Uterus (tissue), 4 donors: ENCODE measurements around the gene ZNF512B. TPM values are rescaled to one million over a fixed set of nuclear protein-coding genes. Genes with fewer than 3 reads are reported as not detected.

Experiments used
- DNase-seq, 2 donors: peaks; one replicate each; pipeline ENCODE4 v3.0.0-alpha.2; 2019 to 2020
- H3K27ac ChIP-seq, 2 donors: fragments of 200-600 bp; sonication (generic); 1 replicate in 1 of 2; 2 replicates in 1 of 2; pipeline ENCODE4 v1.5.1; 2016 to 2018
- H3K27me3 ChIP-seq, 2 donors: fragments of 200-600 bp; sonication (generic); one replicate each; pipeline ENCODE4 v1.5.1; 2018 to 2019; ENCODE audit warnings: control low read depth in 1 of 2
- H3K36me3 ChIP-seq, 2 donors: fragments of 200-600 bp; sonication (generic); one replicate each; pipeline ENCODE4 v1.5.1; 2019; ENCODE audit warnings: control low read depth in 1 of 2
- H3K4me1 ChIP-seq, 2 donors: fragments of 200-600 bp; sonication (generic); one replicate each; pipeline ENCODE4 v1.5.1; 2018 to 2019; ENCODE audit warnings: control low read depth in 1 of 2
- H3K4me3 ChIP-seq, 2 donors: fragments of 200-600 bp; sonication (generic); 1 replicate in 1 of 2; 2 replicates in 1 of 2; pipeline ENCODE4 v1.5.1; 2018 to 2019; ENCODE audit warnings: mild to moderate bottlenecking in 1 of 2
- H3K9me3 ChIP-seq, 2 donors: fragments of 200-600 bp; sonication (generic); one replicate each; pipeline ENCODE4 v1.5.1; 2019; ENCODE audit warnings: control low read depth in 1 of 2
- CTCF ChIP-seq, 4 experiments: fragments of 200-600 bp in 2 of 4; fragments of 450-650 bp in 2 of 4; sonication (generic) in 2 of 4; IDR thresholded peaks; one replicate each; pipeline ENCODE4 v1.5.1; 2016 to 2019; ENCODE audit warnings: antibody characterized with exemption in 4 of 4, mild to moderate bottlenecking in 2 of 4, moderate library complexity in 1 of 4
- POLR2A ChIP-seq, 2 donors: fragments of 450-650 bp; IDR thresholded peaks; one replicate each; pipeline ENCODE4 v1.6.1; 2016; ENCODE audit warnings: antibody characterized with exemption in 2 of 2, mild to moderate bottlenecking in 1 of 2, moderate library complexity in 1 of 2
- intact Hi-C: fragments of 100-400 bp; cut with DNase I; formaldehyde crosslinking; loops from one replicate; pipeline ENCODE4 v1.15.1; 2023; ENCODE audit warnings: low total_unique reads
- total RNA-seq, 4 donors: library from RNA; depleted of rRNA in 3 of 4; stranded (reverse); fragments of >200 nt in 3 of 4; gene quantifications; one replicate each; pipeline versions ENCODE4 v1.1.0 to v1.2.4, GENCODE V29; 2014 to 2023
- donor health status: DM: yes; HTN: yes; CAD: no.

Gene ZNF512B
- total RNA-seq, 4 donors from 2014 or later = 4.7 to 23.3 (median 17.4) TPM

- Histone ChIP-seq H3K36me3 (no peaks in the 10 kb centered on the region), H3K9me3 (no peaks in the 10 kb centered on the region), H3K27ac (peak overlapping the region; percentile 44 to 45), H3K4me3 (no peak overlapping the region), H3K4me1 (no peaks in the 10 kb centered on the region), H3K27me3 (no peaks in the 10 kb centered on the region)
- DNase-seq = peak in 1 of 2 donors; percentile 40
- intact Hi-C loops = no loop called here
- TF ChIP-seq CTCF (IDR thresholded peaks at IDR 0.05) (no peak), POLR2A (IDR thresholded peaks at IDR 0.05) (no peak)
Measured at GRCh38 chr20:63942250-63942951, 27.3 kb downstream of the ZNF512B start.

DNA sequence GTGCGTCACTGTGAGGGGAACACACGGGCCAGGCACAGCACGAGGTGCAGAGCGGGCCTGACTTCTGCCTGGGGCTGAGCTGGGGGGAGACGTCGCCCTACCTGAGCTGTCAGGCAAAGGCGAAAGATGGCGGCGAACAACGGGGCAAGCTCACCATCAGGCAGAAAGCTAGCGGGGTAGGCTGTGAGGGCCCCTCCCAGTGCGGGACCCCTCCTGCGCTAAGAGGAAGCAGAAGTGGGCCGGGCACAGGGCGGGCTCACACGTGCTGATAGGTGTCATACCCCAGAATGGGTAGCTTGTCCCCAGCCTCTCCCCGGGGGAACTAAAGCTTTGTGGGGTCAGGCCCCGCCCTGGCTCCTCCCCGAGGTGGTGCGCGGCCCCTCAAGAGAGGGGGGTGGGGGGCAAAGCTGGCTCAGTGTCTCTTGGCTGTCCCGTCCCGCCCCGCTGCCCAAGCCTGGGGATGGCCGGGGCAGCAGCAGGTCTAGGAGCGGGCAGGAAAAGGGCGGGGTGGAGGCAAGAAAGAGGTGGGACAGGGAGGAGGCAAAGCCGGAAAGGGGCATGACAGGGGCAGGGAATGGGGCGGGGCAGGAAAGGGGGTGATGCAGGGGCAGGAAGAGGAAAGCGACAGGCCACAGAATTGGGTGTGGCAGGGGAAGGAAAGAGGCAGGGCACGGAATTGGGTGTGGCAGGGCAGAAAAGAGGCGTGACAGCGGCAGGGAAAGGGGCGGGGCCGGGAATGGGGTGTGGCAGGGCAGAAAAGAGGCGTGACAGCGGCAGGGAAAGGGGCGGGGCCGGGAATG, 28.2 kb downstream of the ZNF512B start:
- H3K4me3 ChIP-seq = no peak overlapping the region
- intact Hi-C loops = no loop called here
- TF ChIP-seq CTCF (IDR thresholded peaks at IDR 0.05) = no peak
- no peak for TF ChIP-seq POLR2A (IDR thresholded peaks at IDR 0.05)
- no peak overlapping the region for H3K27ac ChIP-seq
- peak in 1 of 2 donors; percentile 44 for DNase-seq
- no peaks in the 10 kb centered on the region for H3K9me3 ChIP-seq
- H3K36me3 ChIP-seq = no peaks in the 10 kb centered on the region
- H3K4me1 ChIP-seq = no peaks in the 10 kb centered on the region
- H3K27me3 ChIP-seq = no peaks in the 10 kb centered on the region

DNA sequence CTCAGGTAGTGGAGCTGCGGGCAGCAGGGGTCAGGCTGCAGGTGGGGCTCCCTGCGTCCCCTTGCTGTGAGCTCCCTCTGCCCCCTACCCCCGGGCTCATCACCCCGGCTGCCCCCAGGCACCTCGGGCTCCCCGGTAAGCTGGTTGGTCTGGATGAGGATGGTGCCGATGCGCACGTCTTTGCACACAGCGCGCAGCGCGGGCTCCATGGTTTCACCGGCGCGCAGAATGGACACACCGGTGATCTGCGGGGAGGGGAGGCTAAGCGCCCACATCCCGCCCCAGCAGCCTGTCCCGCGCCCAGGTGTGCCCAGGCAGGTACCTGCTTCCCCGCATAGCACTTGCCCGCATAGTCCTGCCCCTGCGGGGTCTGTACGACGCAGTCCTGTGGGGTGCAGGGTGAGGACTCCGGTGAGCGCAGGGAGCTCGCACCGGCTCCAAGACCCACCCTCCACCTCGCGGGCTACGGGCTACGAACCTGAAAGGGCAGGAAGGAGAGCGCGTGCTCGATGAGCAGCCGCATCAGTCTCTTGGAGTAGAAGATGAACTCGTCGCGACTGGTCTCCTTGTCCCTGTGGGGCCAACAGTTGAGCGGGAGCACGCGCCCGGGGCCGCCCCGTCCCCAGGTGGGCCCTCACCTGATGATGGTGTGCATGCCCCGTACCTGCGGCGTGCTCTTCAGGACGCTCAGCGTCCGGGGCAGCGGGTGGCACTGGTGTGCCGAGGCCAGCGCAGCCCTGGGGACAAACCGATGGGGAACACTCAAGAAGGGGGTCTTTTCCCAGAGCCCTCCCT, 29.1 kb downstream of the ZNF512B start:
- Histone ChIP-seq H3K27me3 (no peaks in the 10 kb centered on the region), H3K4me3 (no peak overlapping the region), H3K9me3 (no peaks in the 10 kb centered on the region), H3K36me3 (no peaks in the 10 kb centered on the region), H3K4me1 (no peaks in the 10 kb centered on the region), H3K27ac (no peak overlapping the region)
- DNase-seq = no peak
- intact Hi-C loops = no loop called here
- TF ChIP-seq CTCF (IDR thresholded peaks at IDR 0.05) (no peak), POLR2A (IDR thresholded peaks at IDR 0.05) (no peak)

GRCh38 chr20:63940071-63940471, 29.7 kb downstream of the ZNF512B start:
- intact Hi-C loops = no loop called here
- DNase-seq = no peak

More at GRCh38 chr20:63940071-63940471, 29.7 kb downstream of the ZNF512B start:
- H3K4me3 ChIP-seq = no peak overlapping the region
- H3K9me3 ChIP-seq = no peaks in the 10 kb centered on the region
- H3K4me1 ChIP-seq = no peaks in the 10 kb centered on the region
- H3K27me3 ChIP-seq = no peaks in the 10 kb centered on the region
- H3K27ac ChIP-seq = no peak overlapping the region
- H3K36me3 ChIP-seq = no peaks in the 10 kb centered on the region
- TF ChIP-seq POLR2A (IDR thresholded peaks at IDR 0.05) (no peak), CTCF (IDR thresholded peaks at IDR 0.05) (no peak)
